GM12874 (cell line): ENCODE data around the gene MLKL.

ENCODE experiments used
- TF ChIP-seq, protein P1 (sequence below): IDR thresholded peaks from 2 replicates; pipeline ENCODE4 v1.5.1; 2011; ENCODE audit warnings: low read depth, mild to moderate bottlenecking, control low read depth, low read length, moderate library complexity; ENCODE audit not compliant: insufficient read depth

MLKL gene

DNA sequence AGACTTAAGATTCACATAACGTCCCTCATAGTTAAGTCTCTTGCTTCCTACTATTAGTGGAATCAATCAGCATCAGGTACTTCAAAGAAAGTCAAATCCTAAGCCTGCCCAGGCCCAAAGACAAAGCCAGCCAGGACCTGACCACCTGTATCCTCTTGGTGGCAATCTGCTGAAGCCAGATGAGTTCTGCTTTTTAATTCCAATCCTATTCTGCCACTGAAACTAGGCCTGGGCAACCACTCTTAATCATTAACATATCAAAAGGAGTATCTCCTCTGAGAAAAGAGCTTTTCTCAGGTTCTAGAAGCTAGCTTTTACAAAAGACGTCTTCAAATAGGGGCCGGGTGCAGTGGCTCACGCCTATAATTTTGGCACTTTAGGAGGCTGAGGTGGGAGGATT, 78.7 kb downstream of the MLKL start:
- TF ChIP-seq, protein P1, sequence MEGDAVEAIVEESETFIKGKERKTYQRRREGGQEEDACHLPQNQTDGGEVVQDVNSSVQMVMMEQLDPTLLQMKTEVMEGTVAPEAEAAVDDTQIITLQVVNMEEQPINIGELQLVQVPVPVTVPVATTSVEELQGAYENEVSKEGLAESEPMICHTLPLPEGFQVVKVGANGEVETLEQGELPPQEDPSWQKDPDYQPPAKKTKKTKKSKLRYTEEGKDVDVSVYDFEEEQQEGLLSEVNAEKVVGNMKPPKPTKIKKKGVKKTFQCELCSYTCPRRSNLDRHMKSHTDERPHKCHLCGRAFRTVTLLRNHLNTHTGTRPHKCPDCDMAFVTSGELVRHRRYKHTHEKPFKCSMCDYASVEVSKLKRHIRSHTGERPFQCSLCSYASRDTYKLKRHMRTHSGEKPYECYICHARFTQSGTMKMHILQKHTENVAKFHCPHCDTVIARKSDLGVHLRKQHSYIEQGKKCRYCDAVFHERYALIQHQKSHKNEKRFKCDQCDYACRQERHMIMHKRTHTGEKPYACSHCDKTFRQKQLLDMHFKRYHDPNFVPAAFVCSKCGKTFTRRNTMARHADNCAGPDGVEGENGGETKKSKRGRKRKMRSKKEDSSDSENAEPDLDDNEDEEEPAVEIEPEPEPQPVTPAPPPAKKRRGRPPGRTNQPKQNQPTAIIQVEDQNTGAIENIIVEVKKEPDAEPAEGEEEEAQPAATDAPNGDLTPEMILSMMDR: no peak
